Panc1 (cell line): ENCODE data around the gene ZNF292. TPM values are rescaled to one million over a fixed set of nuclear protein-coding genes. Genes with fewer than 3 reads are reported as not detected.

Source experiments
- ATAC-seq: fragments of 200-7000 bp; cut with Tn5 transposase; 2 replicates; pipeline ENCODE4 v1.9.1; 2020; ENCODE audit warnings: mild to moderate bottlenecking, moderate library complexity
- BruUV-seq: library from RNA; stranded (reverse); fragments of 400-500 nt; replicated peaks from 2 replicates; lab custom pipeline; 2021; lab: Mats Ljungman, UMichigan
- CTCF ChIA-PET: fragments of 300-600 bp; sonication (Branson Sonifier 250); formaldehyde crosslinking; loops from one replicate; lab custom pipeline; 2022; ENCODE audit warnings: antibody characterized with exemption; lab: Charles Lee
- POLR2A ChIA-PET: fragments of 300-600 bp; sonication (Branson Sonifier 250); formaldehyde crosslinking; loops from one replicate; lab custom pipeline; 2022; ENCODE audit warnings: antibody characterized with exemption; lab: Charles Lee
- DNase-seq: peaks from one replicate; pipeline ENCODE4 v3.0.0-alpha.2; 2010; ENCODE audit warnings: low read depth, low spot score
- H3K27ac ChIP-seq: 2 replicates; pipeline ENCODE4 v1.5.1; 2011; ENCODE audit warnings: mild to moderate bottlenecking, low read length, inconsistent platforms
- H3K27me3 ChIP-seq: fragments of 200-500 bp; sonication (Bioruptor generic); 2 replicates; pipeline ENCODE4 v1.6.0; 2014; ENCODE audit warnings: low read length, inconsistent platforms; ENCODE audit not compliant: control insufficient read depth, insufficient read depth
- H3K36me3 ChIP-seq: fragments of 200-500 bp; sonication (Bioruptor generic); 2 replicates; pipeline ENCODE4 v1.5.1; 2014; ENCODE audit warnings: inconsistent platforms, mild to moderate bottlenecking, low read length, moderate library complexity; ENCODE audit not compliant: control insufficient read depth, insufficient read depth
- H3K4me1 ChIP-seq: 2 replicates; pipeline ENCODE4 v1.5.1; 2011; ENCODE audit warnings: inconsistent platforms, mild to moderate bottlenecking, low read length, moderate library complexity; ENCODE audit not compliant: control insufficient read depth, insufficient read depth
- H3K4me3 ChIP-seq, 2 experiments: 2 replicates each; pipeline ENCODE4 v1.5.1; 2011 to 2012; ENCODE audit warnings: low read depth in 2 of 2, low read length in 2 of 2, mild to moderate bottlenecking in 2 of 2, inconsistent platforms in 1 of 2, moderate library complexity in 1 of 2
- H3K9me3 ChIP-seq: fragments of 200-500 bp; sonication (Bioruptor generic); 2 replicates; pipeline ENCODE4 v1.5.1; 2014; ENCODE audit warnings: low read depth, mild to moderate bottlenecking, inconsistent platforms, low read length, moderate library complexity; ENCODE audit not compliant: control insufficient read depth, insufficient read depth
- CTCF ChIP-seq: fragments of 450-650 bp; IDR thresholded peaks from 2 replicates; pipeline ENCODE4 v1.5.1; 2017; ENCODE audit warnings: mild to moderate bottlenecking
- POLR2AphosphoS5 ChIP-seq: IDR thresholded peaks from 2 replicates; pipeline ENCODE4 v1.6.1; 2012; ENCODE audit warnings: mild to moderate bottlenecking, low read depth, low read length, moderate library complexity
- REST ChIP-seq, 2 experiments: IDR thresholded peaks; 2 replicates each; pipeline ENCODE4 v1.6.1; 2011 to 2012; ENCODE audit warnings: low read depth in 2 of 2, control low read depth in 1 of 2, low read length in 1 of 2, mild to moderate bottlenecking in 1 of 2, moderate library complexity in 1 of 2; ENCODE audit not compliant: insufficient read depth in 1 of 2
- SIN3A ChIP-seq: IDR thresholded peaks from 2 replicates; pipeline ENCODE4 v1.6.1; 2012; ENCODE audit warnings: low read depth, mild to moderate bottlenecking, low read length, moderate library complexity, borderline replicate concordance; ENCODE audit not compliant: insufficient read depth
- TCF7L2 ChIP-seq: IDR thresholded peaks from 2 replicates; pipeline ENCODE4 v1.6.1; 2011; ENCODE audit warnings: mild to moderate bottlenecking, low read depth, low read length, inconsistent platforms
- in situ Hi-C: cut with HindIII; loops from 2 replicates; pipeline ENCODE4 v1.10.0; 2016; ENCODE audit warnings: low sequenced_read_pairs, low pct_unique_long_range_greater_than_20kb
- intact Hi-C: fragments of 100-400 bp; cut with micrococcal nuclease; formaldehyde crosslinking; loops from one replicate; pipeline ENCODE4 v1.10.0; 2022; ENCODE audit not compliant: unreplicated experiment
- total RNA-seq: library from RNA; stranded (reverse); gene quantifications from one replicate; pipeline ENCODE4 v1.2.1, GENCODE V29; 2021; ENCODE audit not compliant: unreplicated experiment

ZNF292 gene
- total RNA-seq, 1 experiment from 2014 or later = 38.2 TPM

- ATAC-seq (no peak), DNase-seq (no peak)
- ChIA-PET POLR2A (no interaction called here), CTCF (no interaction called here)
- Histone ChIP-seq H3K4me1 (no peaks in the 10 kb centered on the region), H3K36me3 (peaks cover 6% of the 10 kb centered on the region; the same call in 1 of the 2 replicates), H3K4me3 (no peak overlapping the region), H3K27me3 (no peaks in the 10 kb centered on the region), H3K27ac (no peak overlapping the region), H3K9me3 (no peaks in the 10 kb centered on the region)
- BruUV-seq = TSS peak; percentile 2
- in situ Hi-C loops = no loop called here
- intact Hi-C loops = no loop called here
- no peak for TF ChIP-seq CTCF
- no peak for TF ChIP-seq TCF7L2
- TF ChIP-seq POLR2AphosphoS5 = no peak
- no peak for TF ChIP-seq REST (IDR thresholded peaks at IDR 0.05; ENCODE audit: insufficient read depth in 1 of 2, low read depth in 2 of 2, low read length in 1 of 2)
- no peak for TF ChIP-seq SIN3A
Measured at GRCh38 chr6:87264481-87264880, 109.1 kb downstream of the ZNF292 start.

- DNase-seq (no peak), ATAC-seq (no peak)
- in situ Hi-C loops = no loop called here
- no peaks in the 10 kb centered on the region for H3K36me3 ChIP-seq
- CTCF ChIA-PET = interaction anchor here (0.6 kb wide), 1 partner anchor 208 kb away, joined by 3 read pairs; no protein-coding TSS in a partner anchor
- no TSS peak for BruUV-seq
- H3K9me3 ChIP-seq = no peaks in the 10 kb centered on the region
- no peak overlapping the region for H3K4me3 ChIP-seq
- no peaks in the 10 kb centered on the region for H3K4me1 ChIP-seq
- POLR2A ChIA-PET = no interaction called here
- TF ChIP-seq CTCF (no peak), REST (IDR thresholded peaks at IDR 0.05; ENCODE audit: insufficient read depth in 1 of 2, low read depth in 2 of 2, low read length in 1 of 2) (no peak), POLR2AphosphoS5 (no peak), SIN3A (no peak), TCF7L2 (no peak)
- no peaks in the 10 kb centered on the region for H3K27me3 ChIP-seq
- intact Hi-C loops = loop anchor here (5.0 kb wide), 1 partner anchor 118 kb away; no protein-coding TSS in a partner anchor
- H3K27ac ChIP-seq = no peak overlapping the region
Measured at GRCh38 chr6:87274660-87275274, 119.4 kb downstream of the ZNF292 start.
